H9 (cell line): Measurements from ENCODE around the gene CWC27. TPM values are rescaled to one million over a fixed set of nuclear protein-coding genes. Genes with fewer than 3 reads are reported as not detected.

Experiments used
- DNase-seq: peaks from one replicate; pipeline ENCODE4 v3.0.0-alpha.2; 2017
- H2AFZ ChIP-seq: one replicate; pipeline ENCODE4 v1.6.1; 2013; ENCODE audit warnings: mild to moderate bottlenecking, low read length, control low read depth, moderate library complexity
- H2AK5ac ChIP-seq: 2 replicates; pipeline ENCODE4 v1.6.1; 2013; ENCODE audit warnings: low read length, control low read depth, mixed read lengths; ENCODE audit not compliant: insufficient read length
- H2BK120ac ChIP-seq: one replicate; pipeline ENCODE4 v1.6.1; 2013; ENCODE audit warnings: low read depth, mild to moderate bottlenecking, low read length, control low read depth, inconsistent platforms; ENCODE audit not compliant: poor library complexity, severe bottlenecking
- H2BK12ac ChIP-seq: 2 replicates; pipeline ENCODE4 v1.6.1; 2013; ENCODE audit warnings: low read length, control low read depth, mixed read lengths, low read depth; ENCODE audit not compliant: insufficient read length
- H2BK15ac ChIP-seq: 2 replicates; pipeline ENCODE4 v1.6.1; 2013; ENCODE audit warnings: low read depth, low read length, control low read depth
- H2BK20ac ChIP-seq: one replicate; pipeline ENCODE4 v1.6.1; 2013; ENCODE audit warnings: low read depth, mild to moderate bottlenecking, low read length, control low read depth, inconsistent platforms; ENCODE audit not compliant: poor library complexity, severe bottlenecking
- H2BK5ac ChIP-seq: 2 replicates; pipeline ENCODE4 v1.6.1; 2013; ENCODE audit warnings: low read length, control low read depth, mixed read lengths; ENCODE audit not compliant: insufficient read length
- H3K14ac ChIP-seq: 2 replicates; pipeline ENCODE4 v1.6.1; 2013; ENCODE audit warnings: low read length, control low read depth; ENCODE audit not compliant: insufficient read depth
- H3K18ac ChIP-seq: 2 replicates; pipeline ENCODE4 v1.6.1; 2013; ENCODE audit warnings: low read depth, mild to moderate bottlenecking, mixed read lengths, low read length, control low read depth; ENCODE audit not compliant: insufficient read length
- H3K23ac ChIP-seq: 2 replicates; pipeline ENCODE4 v1.6.1; 2013; ENCODE audit warnings: low read length, control low read depth, mixed read lengths, low read depth; ENCODE audit not compliant: insufficient read length
- H3K23me2 ChIP-seq: 2 replicates; pipeline ENCODE4 v1.6.1; 2013; ENCODE audit warnings: low read depth, mild to moderate bottlenecking, mixed read lengths, low read length, control low read depth; ENCODE audit not compliant: insufficient read length, poor library complexity, severe bottlenecking
- H3K27ac ChIP-seq: 2 replicates; pipeline ENCODE4 v1.5.1; 2013; ENCODE audit warnings: low read length, control low read depth, mixed read lengths, low read depth; ENCODE audit not compliant: insufficient read length
- H3K27me3 ChIP-seq: 2 replicates; pipeline ENCODE4 v1.6.1; 2013; ENCODE audit warnings: low read length, control low read depth, inconsistent platforms; ENCODE audit not compliant: insufficient read depth
- H3K4ac ChIP-seq: 2 replicates; pipeline ENCODE4 v1.6.1; 2013; ENCODE audit warnings: low read depth, mild to moderate bottlenecking, control low read depth, inconsistent platforms, low read length, moderate library complexity
- H3K4me1 ChIP-seq: 2 replicates; pipeline ENCODE4 v1.6.1; 2013; ENCODE audit warnings: low read length, control low read depth, inconsistent platforms; ENCODE audit not compliant: insufficient read depth
- H3K4me2 ChIP-seq: 2 replicates; pipeline ENCODE4 v1.6.1; 2013; ENCODE audit warnings: low read length, control low read depth, mixed read lengths; ENCODE audit not compliant: insufficient read length, insufficient read depth
- H3K56ac ChIP-seq: 2 replicates; pipeline ENCODE4 v1.6.1; 2013; ENCODE audit warnings: low read depth, mild to moderate bottlenecking, mixed read lengths, low read length, control low read depth; ENCODE audit not compliant: insufficient read length
- H3K79me1 ChIP-seq: 2 replicates; pipeline ENCODE4 v1.6.1; 2013; ENCODE audit warnings: low read depth, mild to moderate bottlenecking, moderate library complexity, low read length, control low read depth, inconsistent platforms; ENCODE audit not compliant: insufficient read depth, poor library complexity, severe bottlenecking
- H3K79me2 ChIP-seq: 2 replicates; pipeline ENCODE4 v1.6.1; 2013; ENCODE audit warnings: low read length, control low read depth, inconsistent platforms; ENCODE audit not compliant: insufficient read depth
- H3K9ac ChIP-seq: 2 replicates; pipeline ENCODE4 v1.6.1; 2013; ENCODE audit warnings: low read length, control low read depth, mixed read lengths; ENCODE audit not compliant: insufficient read length; ENCODE audit errors: extremely low read depth
- H3K9me3 ChIP-seq: one replicate; pipeline ENCODE4 v1.6.1; 2013; ENCODE audit warnings: low read depth, low read length, inconsistent platforms; ENCODE audit not compliant: control insufficient read depth
- H3T11ph ChIP-seq: one replicate; pipeline ENCODE4 v1.6.1; 2013; ENCODE audit warnings: mild to moderate bottlenecking, low read length, control low read depth, inconsistent platforms
- H4K20me1 ChIP-seq: one replicate; pipeline ENCODE4 v1.6.1; 2013; ENCODE audit not compliant: control insufficient read depth, insufficient read length, insufficient read depth
- H4K5ac ChIP-seq: 2 replicates; pipeline ENCODE4 v1.6.1; 2013; ENCODE audit warnings: low read depth, mild to moderate bottlenecking, mixed read lengths, low read length, control low read depth; ENCODE audit not compliant: insufficient read length
- H4K8ac ChIP-seq: replicated peaks from 2 replicates; pipeline ENCODE4 v1.6.1; 2013; ENCODE audit warnings: low read length, control low read depth, mixed read lengths, low read depth; ENCODE audit not compliant: insufficient read length
- H4K91ac ChIP-seq: 2 replicates; pipeline ENCODE4 v1.6.1; 2013; ENCODE audit warnings: low read depth, mild to moderate bottlenecking, moderate library complexity, mixed read lengths, low read length, control low read depth; ENCODE audit not compliant: insufficient read length
- H3K27ac Mint-ChIP-seq, 3 experiments: 2 replicates in 2 of 3; 3 replicates in 1 of 3; pipeline ENCODE4 v1.8.0; 2020 to 2021; ENCODE audit warnings: mixed read lengths in 3 of 3, mild to moderate bottlenecking in 1 of 3, moderate library complexity in 1 of 3
- H3K27me3 Mint-ChIP-seq: 2 replicates; pipeline ENCODE4 v1.8.0; 2021; ENCODE audit warnings: low read depth, mild to moderate bottlenecking, moderate library complexity, mixed read lengths
- H3K36me3 Mint-ChIP-seq, 3 experiments: 2 replicates in 2 of 3; 3 replicates in 1 of 3; pipeline ENCODE4 v1.8.0; 2020 to 2021; ENCODE audit warnings: low read depth in 3 of 3, mixed read lengths in 3 of 3; ENCODE audit not compliant: insufficient read depth in 1 of 3
- H3K4me1 Mint-ChIP-seq, 2 experiments: 2 replicates each; pipeline ENCODE4 v1.8.0; 2020; ENCODE audit warnings: mixed read lengths in 2 of 2
- H3K4me3 Mint-ChIP-seq, 2 experiments: 2 replicates in 1 of 2; 3 replicates in 1 of 2; pipeline ENCODE4 v1.8.0; 2020 to 2021; ENCODE audit warnings: mild to moderate bottlenecking in 2 of 2, mixed read lengths in 2 of 2, moderate library complexity in 1 of 2
- H3K9me3 Mint-ChIP-seq, 2 experiments: 2 replicates in 1 of 2; 3 replicates in 1 of 2; pipeline ENCODE4 v1.8.0; 2020; ENCODE audit warnings: mild to moderate bottlenecking in 2 of 2, mixed read lengths in 2 of 2, moderate library complexity in 1 of 2
- CTCF ChIP-seq: fragments of 200-600 bp; sonication (generic); conservative IDR thresholded peaks from 3 replicates; pipeline ENCODE4 v1.8.0; 2021; ENCODE audit warnings: antibody characterized with exemption, mild to moderate bottlenecking
- WGBS: extraction: QIAGEN DNeasy Blood & Tissue Kit; methylation state at CpG from one replicate; pipeline ENCODE4 v1.1.7; 2013; ENCODE audit warnings: missing lambda C conversion rate, low lambda C conversion rate, mixed read lengths; ENCODE audit not compliant: insufficient read length; ENCODE audit errors: extremely low coverage; 5-methylcytosine and 5-hydroxymethylcytosine counted together
- total RNA-seq: library from RNA; stranded (reverse); gene quantifications from 2 replicates; pipeline ENCODE4 v1.2.1, GENCODE V29; 2021

Gene CWC27
- total RNA-seq, 1 experiment from 2014 or later: 41.9 TPM

GRCh38 chr5:65013166-65013565 lies 244.4 kb downstream of the CWC27 start:
- Histone ChIP-seq H3K56ac (no peak overlapping the region), H3K9me3 (no peaks in the 10 kb centered on the region), H2BK15ac (no peak overlapping the region), H4K8ac (no peak overlapping the region), H3T11ph (no peak overlapping the region), H3K4ac (no peak overlapping the region), H4K20me1 (no peaks in the 10 kb centered on the region), H3K27me3 (no peaks in the 10 kb centered on the region), H3K4me1 (no peaks in the 10 kb centered on the region), H3K14ac (no peak overlapping the region), H3K79me2 (no peaks in the 10 kb centered on the region), H3K18ac (no peak overlapping the region), H2BK120ac (no peak overlapping the region), H3K23me2 (no peaks in the 10 kb centered on the region), H3K27ac (no peak overlapping the region), H2AK5ac (no peak overlapping the region), H2BK20ac (no peak overlapping the region), H3K23ac (no peak overlapping the region), H3K9ac (no peak overlapping the region), H2AFZ (no peak overlapping the region), H4K91ac (no peak overlapping the region), H3K79me1 (no peaks in the 10 kb centered on the region), H4K5ac (no peak overlapping the region), H3K4me2 (no peak overlapping the region), H2BK12ac (no peak overlapping the region), H2BK5ac (no peak overlapping the region)
- Mint-ChIP-seq H3K4me1 (no peaks in the 10 kb centered on the region), H3K27ac (peak overlapping the region in 1 of 3 experiments; percentile 17; a peak in 1 of 7 replicates), H3K9me3 (no peaks in the 10 kb centered on the region), H3K27me3 (no peaks in the 10 kb centered on the region), H3K36me3 (no peaks in the 10 kb centered on the region), H3K4me3 (no peak overlapping the region)
- WGBS: no CpG with 5 or more reads among the region's 1 CpG
- no peak for DNase-seq
- no peak for TF ChIP-seq CTCF
